K562 (cell line): Measurements from ENCODE around the gene EID2. TPM values are rescaled to one million over a fixed set of nuclear protein-coding genes. Genes with fewer than 3 reads are reported as not detected.

Experiments used
- ADNP ChIP-seq: fragments of 200-800 bp; sonication (Bioruptor generic); IDR thresholded peaks from 2 replicates; pipeline ENCODE4 v1.6.1; 2016; ENCODE audit warnings: missing genetic modification characterization, missing compliant biosample characterization
- PRMT5 ChIP-seq: sonication (generic); formaldehyde crosslinking; IDR thresholded peaks from 2 replicates; pipeline ENCODE4 v1.5.0; 2020; ENCODE audit warnings: missing genetic modification reagents
- REST ChIP-seq, 2 experiments: fragments of 450-650 bp; formaldehyde crosslinking in 1 of 2; IDR thresholded peaks; 2 replicates each; pipeline versions ENCODE4 v1.4.0 to v1.6.1; 2014 to 2020; ENCODE audit warnings: mild to moderate bottlenecking in 2 of 2, borderline replicate concordance in 1 of 2, low read depth in 1 of 2
- ZNF134 ChIP-seq: fragments of 250-450 bp; sonication (Bioruptor Pico); conservative IDR thresholded peaks from 2 replicates; pipeline ENCODE4 v1.4.0; 2020
- polyA plus RNA-seq, 8 experiments: library from polyadenylated mRNA; depleted of rRNA in 4 of 8; stranded (reverse) in 5 of 8; unstranded in 3 of 8; fragments of >200 nt; fragmentation: Nextera tagmentation in 2 of 8; fragmentation: Illumina TruSeq in 1 of 8; extraction: Ambion mirVana in 2 of 8; extraction: Trizol in 1 of 8; gene quantifications; 2 replicates each; pipeline versions ENCODE4 v1.2.1 to v1.2.3, GENCODE V29; 2011 to 2014; ENCODE audit warnings: inconsistent platforms in 1 of 8, missing spikeins in 1 of 8
- total RNA-seq, 7 experiments: library from RNA; depleted of rRNA in 6 of 7; stranded (reverse); fragments of >200 nt in 6 of 7; fragmentation: Illumina TruSeq in 2 of 7; extraction: Trizol in 2 of 7; gene quantifications; 2 replicates each; pipeline versions ENCODE4 v1.2.1 to v1.2.3, GENCODE V29; 2011 to 2021; ENCODE audit warnings: low replicate concordance in 1 of 7

The EID2 gene
- total and polyA plus RNA-seq, 9 of the 15 experiments (the other 6 are each of a cell fraction or from before 2014, with no cell fraction given), result 2.5 to 18.5 (median 11.3) TPM

- TF ChIP-seq REST (IDR thresholded peaks at IDR 0.05; ENCODE audit: borderline replicate concordance) (peak; percentile 10; the same call in 1 of the 2 replicates), REST (CRISPR knock-in tag; IDR thresholded peaks at IDR 0.05; ENCODE audit: low read depth) (no peak), ADNP (tag) (no peak), PRMT5 (no peak), ZNF134 (CRISPR knock-in tag) (no peak)
These were observed 25.0 kb downstream of the EID2 start, which contains the start of gene SELENOV (continued) for GRCh38 chr19:39514840-39515550.
